ENCODE data around the gene CSF3R.

GRCh38 chr1:36436821-36437220, 45.9 kb downstream of the CSF3R start:
- TF ChIP-seq CTCF (IDR thresholded peaks at IDR 0.05; ENCODE audit: insufficient read depth, low read length) (no peak), GABPA (IDR thresholded peaks at IDR 0.05; ENCODE audit: low read depth) (no peak)
